Uterus (tissue), 4 donors: ENCODE measurements around the gene C6orf132. TPM values are rescaled to one million over a fixed set of nuclear protein-coding genes. Genes with fewer than 3 reads are reported as not detected.

ENCODE experiments used
- DNase-seq, 2 donors: peaks; one replicate each; pipeline ENCODE4 v3.0.0-alpha.2; 2019 to 2020
- H3K27ac ChIP-seq, 2 donors: fragments of 200-600 bp; sonication (generic); 1 replicate in 1 of 2; 2 replicates in 1 of 2; pipeline ENCODE4 v1.5.1; 2016 to 2018
- H3K27me3 ChIP-seq, 2 donors: fragments of 200-600 bp; sonication (generic); one replicate each; pipeline ENCODE4 v1.5.1; 2018 to 2019; ENCODE audit warnings: control low read depth in 1 of 2
- H3K36me3 ChIP-seq, 2 donors: fragments of 200-600 bp; sonication (generic); one replicate each; pipeline ENCODE4 v1.5.1; 2019; ENCODE audit warnings: control low read depth in 1 of 2
- H3K4me1 ChIP-seq, 2 donors: fragments of 200-600 bp; sonication (generic); one replicate each; pipeline ENCODE4 v1.5.1; 2018 to 2019; ENCODE audit warnings: control low read depth in 1 of 2
- H3K4me3 ChIP-seq, 2 donors: fragments of 200-600 bp; sonication (generic); 1 replicate in 1 of 2; 2 replicates in 1 of 2; pipeline ENCODE4 v1.5.1; 2018 to 2019; ENCODE audit warnings: mild to moderate bottlenecking in 1 of 2
- H3K9me3 ChIP-seq, 2 donors: fragments of 200-600 bp; sonication (generic); one replicate each; pipeline ENCODE4 v1.5.1; 2019; ENCODE audit warnings: control low read depth in 1 of 2
- POLR2A ChIP-seq, 2 donors: fragments of 450-650 bp; IDR thresholded peaks; one replicate each; pipeline ENCODE4 v1.6.1; 2016; ENCODE audit warnings: antibody characterized with exemption in 2 of 2, mild to moderate bottlenecking in 1 of 2, moderate library complexity in 1 of 2
- intact Hi-C: fragments of 100-400 bp; cut with DNase I; formaldehyde crosslinking; loops from one replicate; pipeline ENCODE4 v1.15.1; 2023; ENCODE audit warnings: low total_unique reads
- total RNA-seq, 4 donors: library from RNA; depleted of rRNA in 3 of 4; stranded (reverse); fragments of >200 nt in 3 of 4; gene quantifications; one replicate each; pipeline versions ENCODE4 v1.1.0 to v1.2.4, GENCODE V29; 2014 to 2023
- TF ChIP-seq, protein P1 (sequence below), 4 experiments: fragments of 200-600 bp in 2 of 4; fragments of 450-650 bp in 2 of 4; sonication (generic) in 2 of 4; IDR thresholded peaks; one replicate each; pipeline ENCODE4 v1.5.1; 2016 to 2019; ENCODE audit warnings: antibody characterized with exemption in 4 of 4, mild to moderate bottlenecking in 2 of 4, moderate library complexity in 1 of 4
- donor health status: DM: yes; HTN: yes; CAD: no.

Gene C6orf132
- total RNA-seq, 4 donors from 2014 or later: 0.91 to 2.4 (median 1.0) TPM; not detected in 1

- no peaks in the 10 kb centered on the region for H3K36me3 ChIP-seq
- H3K27ac ChIP-seq: no peak overlapping the region
- no peak for DNase-seq
- intact Hi-C loops: no loop called here
- TF ChIP-seq, protein P1, sequence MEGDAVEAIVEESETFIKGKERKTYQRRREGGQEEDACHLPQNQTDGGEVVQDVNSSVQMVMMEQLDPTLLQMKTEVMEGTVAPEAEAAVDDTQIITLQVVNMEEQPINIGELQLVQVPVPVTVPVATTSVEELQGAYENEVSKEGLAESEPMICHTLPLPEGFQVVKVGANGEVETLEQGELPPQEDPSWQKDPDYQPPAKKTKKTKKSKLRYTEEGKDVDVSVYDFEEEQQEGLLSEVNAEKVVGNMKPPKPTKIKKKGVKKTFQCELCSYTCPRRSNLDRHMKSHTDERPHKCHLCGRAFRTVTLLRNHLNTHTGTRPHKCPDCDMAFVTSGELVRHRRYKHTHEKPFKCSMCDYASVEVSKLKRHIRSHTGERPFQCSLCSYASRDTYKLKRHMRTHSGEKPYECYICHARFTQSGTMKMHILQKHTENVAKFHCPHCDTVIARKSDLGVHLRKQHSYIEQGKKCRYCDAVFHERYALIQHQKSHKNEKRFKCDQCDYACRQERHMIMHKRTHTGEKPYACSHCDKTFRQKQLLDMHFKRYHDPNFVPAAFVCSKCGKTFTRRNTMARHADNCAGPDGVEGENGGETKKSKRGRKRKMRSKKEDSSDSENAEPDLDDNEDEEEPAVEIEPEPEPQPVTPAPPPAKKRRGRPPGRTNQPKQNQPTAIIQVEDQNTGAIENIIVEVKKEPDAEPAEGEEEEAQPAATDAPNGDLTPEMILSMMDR (IDR thresholded peaks at IDR 0.05): no peak
- no peak for TF ChIP-seq POLR2A (IDR thresholded peaks at IDR 0.05)
- H3K9me3 ChIP-seq: no peaks in the 10 kb centered on the region
- no peak overlapping the region for H3K4me3 ChIP-seq
- no peaks in the 10 kb centered on the region for H3K4me1 ChIP-seq
- H3K27me3 ChIP-seq: no peaks in the 10 kb centered on the region
These were observed 13.7 kb downstream of the C6orf132 start for GRCh38 chr6:42128460-42129359.

DNA sequence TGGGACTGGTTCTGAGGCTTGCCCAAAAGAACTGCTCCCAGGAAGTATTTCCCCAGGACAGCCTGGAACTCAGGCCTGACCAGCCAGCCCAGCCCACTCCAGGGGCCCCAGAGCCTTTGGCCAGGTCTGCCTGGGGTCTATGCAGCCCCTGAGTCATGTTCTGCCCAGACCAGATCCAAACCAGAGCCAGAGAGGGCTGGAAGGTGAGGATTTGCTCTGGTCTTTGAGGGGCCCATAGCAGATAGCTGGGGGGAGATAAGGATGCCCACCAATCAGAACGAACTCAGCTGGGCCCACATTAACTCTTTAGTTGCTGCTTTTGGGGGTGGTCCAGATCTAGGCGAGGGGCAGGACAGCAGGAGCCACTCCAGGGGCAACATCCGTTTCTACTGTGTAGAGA is 16.8 kb downstream of the C6orf132 start:
- Histone ChIP-seq H3K9me3 (no peaks in the 10 kb centered on the region), H3K36me3 (no peaks in the 10 kb centered on the region), H3K4me3 (no peak overlapping the region), H3K27ac (no peak overlapping the region), H3K4me1 (no peaks in the 10 kb centered on the region), H3K27me3 (no peaks in the 10 kb centered on the region)
- TF ChIP-seq POLR2A (IDR thresholded peaks at IDR 0.05): no peak
- TF ChIP-seq, protein P1 (IDR thresholded peaks at IDR 0.05): no peak
- no peak for DNase-seq
- intact Hi-C loops: no loop called here

DNA sequence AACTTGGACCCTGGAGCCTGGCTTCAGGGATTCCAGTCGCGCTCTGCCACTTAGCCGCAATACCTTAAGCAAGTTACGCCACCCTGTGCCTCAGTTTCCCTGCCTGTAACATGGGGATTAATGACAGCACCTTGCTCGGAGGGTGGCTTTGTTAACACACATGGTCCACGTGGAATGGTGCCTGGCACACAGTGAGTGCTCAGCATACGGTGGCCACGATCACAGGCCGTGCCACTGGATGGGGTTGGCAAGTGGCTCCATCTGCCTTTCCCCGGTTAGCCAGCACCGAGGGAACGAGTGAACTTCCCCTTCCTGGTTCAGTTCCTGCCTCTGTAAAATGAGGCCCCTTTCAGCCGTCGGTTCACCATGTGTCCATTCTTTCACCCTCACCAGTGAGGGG is 17.2 kb downstream of the C6orf132 start:
- intact Hi-C loops: no loop called here
- H3K9me3 ChIP-seq: no peaks in the 10 kb centered on the region
- no peak overlapping the region for H3K27ac ChIP-seq
- H3K4me3 ChIP-seq: no peak overlapping the region
- no peaks in the 10 kb centered on the region for H3K36me3 ChIP-seq
- DNase-seq: no peak
- TF ChIP-seq, protein P1 (IDR thresholded peaks at IDR 0.05): no peak
- no peak for TF ChIP-seq POLR2A (IDR thresholded peaks at IDR 0.05)
- no peaks in the 10 kb centered on the region for H3K27me3 ChIP-seq
- H3K4me1 ChIP-seq: no peaks in the 10 kb centered on the region

DNA sequence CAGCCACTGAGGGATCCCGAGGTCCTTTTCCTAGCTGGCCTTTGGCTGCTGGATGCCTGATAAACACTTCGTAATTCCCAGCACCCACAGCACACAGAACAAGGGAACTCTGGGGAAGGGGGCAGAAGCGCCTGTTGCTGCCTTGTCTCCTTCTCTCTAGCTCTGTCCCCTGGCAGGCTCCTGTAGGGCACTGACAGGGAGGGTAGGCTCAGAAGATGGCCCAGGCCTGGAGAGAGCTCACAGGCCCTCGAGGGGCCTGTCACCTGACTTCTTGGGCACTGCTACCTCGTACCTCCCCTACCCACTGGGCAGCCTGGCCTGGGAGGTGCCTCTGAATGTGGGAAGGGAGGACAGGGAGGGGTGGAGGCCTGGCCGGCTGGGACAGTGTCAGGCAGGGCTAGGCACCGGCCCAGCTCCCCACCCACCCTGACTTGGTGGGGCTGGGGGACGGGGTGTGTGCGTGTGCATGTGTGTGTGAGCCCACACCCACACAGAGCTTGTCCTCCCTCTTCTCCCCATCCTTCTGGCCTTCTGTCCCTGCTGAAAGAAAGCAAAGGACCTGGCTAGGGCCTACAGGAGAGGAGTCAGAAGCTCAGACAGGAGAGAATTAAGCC is 18.1 kb downstream of the C6orf132 start:
- intact Hi-C loops: no loop called here
- H3K27me3 ChIP-seq: no peaks in the 10 kb centered on the region
- no peaks in the 10 kb centered on the region for H3K4me1 ChIP-seq
- H3K36me3 ChIP-seq: no peaks in the 10 kb centered on the region
- H3K4me3 ChIP-seq: no peak overlapping the region
- TF ChIP-seq POLR2A (IDR thresholded peaks at IDR 0.05): no peak
- TF ChIP-seq, protein P1 (IDR thresholded peaks at IDR 0.05): no peak
- no peak for DNase-seq
- H3K9me3 ChIP-seq: no peaks in the 10 kb centered on the region
- H3K27ac ChIP-seq: no peak overlapping the region
